Tibial nerve (tissue), 4 donors: ENCODE results near the gene KCNA10. TPM values are rescaled to one million over a fixed set of nuclear protein-coding genes. Genes with fewer than 3 reads are reported as not detected.

Experiments used
- DNase-seq, 2 donors: peaks; one replicate each; pipeline ENCODE4 v3.0.0-alpha.2; 2019; ENCODE audit warnings: low spot score in 2 of 2
- H3K27ac ChIP-seq, 4 donors: fragments of 200-600 bp; sonication (generic) in 3 of 4; one replicate each; pipeline ENCODE4 v1.5.1; 2017 to 2019; ENCODE audit warnings: mild to moderate bottlenecking in 1 of 4
- H3K27me3 ChIP-seq, 2 donors: fragments of 200-600 bp; sonication (generic) in 1 of 2; one replicate each; pipeline versions ENCODE4 v1.5.1 to v1.6.0; 2017 to 2019
- H3K36me3 ChIP-seq, 3 donors: fragments of 200-600 bp; sonication (generic); one replicate each; pipeline ENCODE4 v1.5.1; 2018 to 2019
- H3K4me1 ChIP-seq, 4 donors: fragments of 200-600 bp; sonication (generic) in 3 of 4; one replicate each; pipeline ENCODE4 v1.5.1; 2017 to 2019
- H3K4me3 ChIP-seq, 4 donors: fragments of 200-600 bp; sonication (generic) in 3 of 4; one replicate each; pipeline ENCODE4 v1.5.1; 2017 to 2019; ENCODE audit warnings: mild to moderate bottlenecking in 1 of 4, moderate library complexity in 1 of 4
- H3K9me3 ChIP-seq, 4 donors: fragments of 200-600 bp; sonication (generic) in 3 of 4; one replicate each; pipeline ENCODE4 v1.5.1; 2017 to 2019
- EP300 ChIP-seq, 2 donors: sonication (generic); formaldehyde crosslinking; IDR thresholded peaks; one replicate each; pipeline ENCODE4 v1.6.1; 2017; ENCODE audit warnings: antibody characterized with exemption in 2 of 2, mild to moderate bottlenecking in 1 of 2
- POLR2A ChIP-seq, 2 donors: fragments of 450-650 bp; IDR thresholded peaks; one replicate each; pipeline ENCODE4 v1.6.1; 2017; ENCODE audit warnings: antibody characterized with exemption in 2 of 2, mild to moderate bottlenecking in 2 of 2, moderate library complexity in 2 of 2
- WGBS, 2 donors: methylation state at CpG; one replicate each; pipeline ENCODE4 v1.1.5; 2018; 5-methylcytosine and 5-hydroxymethylcytosine counted together
- total RNA-seq, 4 donors: library from RNA; depleted of rRNA; stranded (reverse); fragments of >200 nt; gene quantifications; one replicate each; pipeline ENCODE4 v1.1.0, GENCODE V29; 2016
- TF ChIP-seq, protein P1 (sequence below), 5 experiments: fragments of 200-600 bp in 3 of 5; fragments of 450-650 bp in 2 of 5; sonication (generic) in 3 of 5; IDR thresholded peaks; one replicate each; pipeline ENCODE4 v1.5.1; 2016 to 2019; ENCODE audit warnings: antibody characterized with exemption in 5 of 5, mild to moderate bottlenecking in 3 of 5, moderate library complexity in 2 of 5

The KCNA10 gene
- total RNA-seq, 4 donors from 2014 or later = not detected

DNA sequence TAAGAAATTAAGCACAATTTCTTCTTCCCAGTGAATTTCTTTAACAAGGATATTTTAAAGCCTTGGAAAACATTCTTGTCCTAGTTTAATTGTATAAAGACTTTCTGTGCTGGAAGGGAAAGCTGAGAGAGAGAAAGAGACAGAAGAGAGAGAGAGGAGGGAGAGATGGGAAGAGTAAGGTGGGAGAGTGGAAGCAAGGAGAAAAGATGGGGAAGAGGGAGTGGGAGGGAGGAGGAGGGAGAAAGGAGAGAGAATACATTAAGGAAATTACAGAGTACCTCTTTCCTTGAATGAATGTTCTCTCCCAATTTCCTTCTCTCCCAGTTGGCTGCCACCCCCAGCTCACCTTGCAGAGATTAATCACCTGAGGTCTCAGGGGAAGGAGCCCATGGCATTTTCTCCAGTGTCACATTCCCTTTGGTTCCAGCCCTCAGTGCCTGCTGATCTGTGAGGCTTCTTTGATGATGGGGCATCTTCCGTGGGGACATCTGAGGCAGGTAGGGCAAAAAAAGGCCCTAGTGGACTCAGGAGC lies 32.4 kb upstream of the KCNA10 start:
- no peak for DNase-seq
- H3K27me3 ChIP-seq = no peaks in the 10 kb centered on the region
- no peak overlapping the region for H3K27ac ChIP-seq
- TF ChIP-seq EP300 (IDR thresholded peaks at IDR 0.05) = no peak
- TF ChIP-seq POLR2A (IDR thresholded peaks at IDR 0.05) = no peak
- WGBS, 2 donors = 73 to 92% methylated on average over 1 of the region's 1 CpG
- no peak overlapping the region for H3K4me3 ChIP-seq
- no peaks in the 10 kb centered on the region for H3K36me3 ChIP-seq
- H3K9me3 ChIP-seq = no peaks in the 10 kb centered on the region
- peaks cover 0 to 15% (median 9%) of the 10 kb centered on the region in 4 donors for H3K4me1 ChIP-seq

DNA sequence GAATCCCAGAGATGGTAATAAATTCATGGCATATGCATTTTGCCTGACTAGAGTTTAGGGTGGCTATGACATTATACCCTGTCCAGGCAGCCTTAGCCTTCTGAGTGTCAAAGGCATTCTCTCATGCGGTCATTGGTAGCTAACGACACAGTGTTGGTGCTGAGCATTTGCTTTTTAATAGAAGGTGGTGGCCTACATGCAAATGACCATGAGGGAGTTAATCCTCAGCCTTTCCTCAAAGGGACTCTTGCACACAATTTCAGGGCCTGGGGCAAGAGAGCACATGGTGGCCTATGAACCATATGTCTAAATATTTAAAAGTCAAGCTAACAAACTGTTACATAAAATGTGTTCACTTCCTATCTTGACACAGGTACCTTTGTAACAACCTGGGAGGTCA lies 30.9 kb upstream of the KCNA10 start:
- 54 to 74% methylated on average over 2 of the region's 2 CpGs for WGBS, 2 donors
- Histone ChIP-seq H3K4me3 (no peak overlapping the region), H3K9me3 (no peaks in the 10 kb centered on the region), H3K4me1 (peaks cover 0 to 2% (median under 1%) of the 10 kb centered on the region in 4 donors), H3K27ac (no peak overlapping the region), H3K27me3 (no peaks in the 10 kb centered on the region), H3K36me3 (no peaks in the 10 kb centered on the region)
- no peak for DNase-seq
- TF ChIP-seq EP300 (IDR thresholded peaks at IDR 0.05) (no peak), POLR2A (IDR thresholded peaks at IDR 0.05) (no peak)
- TF ChIP-seq, protein P1, sequence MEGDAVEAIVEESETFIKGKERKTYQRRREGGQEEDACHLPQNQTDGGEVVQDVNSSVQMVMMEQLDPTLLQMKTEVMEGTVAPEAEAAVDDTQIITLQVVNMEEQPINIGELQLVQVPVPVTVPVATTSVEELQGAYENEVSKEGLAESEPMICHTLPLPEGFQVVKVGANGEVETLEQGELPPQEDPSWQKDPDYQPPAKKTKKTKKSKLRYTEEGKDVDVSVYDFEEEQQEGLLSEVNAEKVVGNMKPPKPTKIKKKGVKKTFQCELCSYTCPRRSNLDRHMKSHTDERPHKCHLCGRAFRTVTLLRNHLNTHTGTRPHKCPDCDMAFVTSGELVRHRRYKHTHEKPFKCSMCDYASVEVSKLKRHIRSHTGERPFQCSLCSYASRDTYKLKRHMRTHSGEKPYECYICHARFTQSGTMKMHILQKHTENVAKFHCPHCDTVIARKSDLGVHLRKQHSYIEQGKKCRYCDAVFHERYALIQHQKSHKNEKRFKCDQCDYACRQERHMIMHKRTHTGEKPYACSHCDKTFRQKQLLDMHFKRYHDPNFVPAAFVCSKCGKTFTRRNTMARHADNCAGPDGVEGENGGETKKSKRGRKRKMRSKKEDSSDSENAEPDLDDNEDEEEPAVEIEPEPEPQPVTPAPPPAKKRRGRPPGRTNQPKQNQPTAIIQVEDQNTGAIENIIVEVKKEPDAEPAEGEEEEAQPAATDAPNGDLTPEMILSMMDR (IDR thresholded peaks at IDR 0.05) = no peak

DNA sequence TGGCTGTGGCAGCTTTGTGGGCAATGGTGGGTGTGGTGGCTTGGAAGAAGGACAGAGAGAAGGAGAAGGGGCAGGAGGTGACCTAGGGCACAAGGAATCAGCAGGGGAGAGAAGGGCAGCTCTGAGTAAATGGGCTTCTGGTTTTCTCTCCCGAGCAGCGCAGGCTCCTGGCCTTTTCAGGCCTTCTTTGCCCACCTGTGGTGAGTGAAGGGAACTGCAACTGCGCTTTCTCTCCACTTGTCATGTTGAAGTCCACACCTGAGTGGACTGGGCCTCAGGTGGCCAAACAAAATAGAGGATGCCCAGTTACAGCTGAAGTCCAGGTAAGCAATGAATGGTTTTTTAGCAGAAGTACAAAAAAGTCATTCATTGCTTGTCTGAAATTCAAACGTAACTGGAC lies 29.4 kb upstream of the KCNA10 start:
- DNase-seq = no peak
- 56 to 58% methylated on average over 4 of the region's 4 CpGs for WGBS, 2 donors
- no peak overlapping the region for H3K27ac ChIP-seq
- no peak overlapping the region for H3K4me3 ChIP-seq
- H3K9me3 ChIP-seq = no peaks in the 10 kb centered on the region
- no peaks in the 10 kb centered on the region for H3K36me3 ChIP-seq
- H3K4me1 ChIP-seq = no peaks in the 10 kb centered on the region
- no peaks in the 10 kb centered on the region for H3K27me3 ChIP-seq
- no peak for TF ChIP-seq POLR2A (IDR thresholded peaks at IDR 0.05)
- TF ChIP-seq, protein P1 (IDR thresholded peaks at IDR 0.05) = peak; percentile 15 to 23 (median 21)
- no peak for TF ChIP-seq EP300 (IDR thresholded peaks at IDR 0.05)

DNA sequence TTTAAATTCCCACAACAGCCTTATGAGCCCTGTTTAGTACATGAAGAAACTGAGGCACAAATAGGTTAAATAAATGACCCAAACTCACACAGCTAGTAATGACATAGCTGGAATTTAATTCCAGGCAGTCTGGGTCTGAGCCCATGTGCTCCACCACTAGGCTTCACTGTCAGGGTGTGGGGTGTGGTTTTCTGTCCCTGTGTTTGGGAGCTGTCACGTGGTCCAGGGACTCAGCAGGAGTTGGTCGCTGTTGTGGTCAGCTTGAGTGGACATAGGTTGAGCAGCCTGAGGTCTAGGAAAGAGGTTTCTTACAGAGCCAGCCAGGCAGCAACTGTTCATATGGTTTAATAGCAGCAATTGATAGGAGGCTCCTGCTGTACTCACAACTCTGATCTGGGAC lies 28.0 kb upstream of the KCNA10 start:
- peaks cover 0 to 2% of the 10 kb centered on the region in 2 donors for H3K27me3 ChIP-seq
- H3K4me1 ChIP-seq = no peaks in the 10 kb centered on the region
- no peak for TF ChIP-seq EP300 (IDR thresholded peaks at IDR 0.05)
- TF ChIP-seq, protein P1 (IDR thresholded peaks at IDR 0.05) = no peak
- TF ChIP-seq POLR2A (IDR thresholded peaks at IDR 0.05) = no peak
- H3K27ac ChIP-seq = no peak overlapping the region
- 50 to 73% methylated on average over 2 of the region's 2 CpGs for WGBS, 2 donors
- H3K4me3 ChIP-seq = no peak overlapping the region
- no peak for DNase-seq
- no peaks in the 10 kb centered on the region for H3K36me3 ChIP-seq
- no peaks in the 10 kb centered on the region for H3K9me3 ChIP-seq

DNA sequence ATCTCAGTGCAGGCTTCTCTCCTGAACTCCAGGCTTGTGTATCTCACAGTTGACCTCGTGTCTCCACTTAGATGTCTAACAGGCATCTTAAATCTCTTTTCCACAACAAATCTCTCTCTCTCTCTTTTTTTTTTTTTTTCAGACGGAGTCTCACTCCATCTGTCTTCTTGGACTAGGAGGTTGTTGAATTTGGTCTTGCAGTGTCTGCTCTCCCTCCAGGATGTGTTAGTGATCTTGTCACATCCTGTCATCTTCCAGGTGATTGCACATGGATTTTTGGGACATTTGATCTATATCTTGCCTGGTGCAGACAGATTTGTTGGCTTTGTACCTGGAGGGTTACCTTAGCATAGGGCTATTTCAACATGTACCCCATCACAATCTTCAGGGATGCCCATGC lies 26.5 kb upstream of the KCNA10 start:
- no peaks in the 10 kb centered on the region for H3K4me1 ChIP-seq
- H3K27me3 ChIP-seq = peaks cover 0 to 2% of the 10 kb centered on the region in 2 donors
- no peak for DNase-seq
- TF ChIP-seq, protein P1 (IDR thresholded peaks at IDR 0.05) = no peak
- TF ChIP-seq POLR2A (IDR thresholded peaks at IDR 0.05) (no peak), EP300 (IDR thresholded peaks at IDR 0.05) (no peak)
- H3K4me3 ChIP-seq = no peak overlapping the region
- 62 to 67% methylated on average over 2 of the region's 2 CpGs for WGBS, 2 donors
- H3K36me3 ChIP-seq = no peaks in the 10 kb centered on the region
- H3K27ac ChIP-seq = no peak overlapping the region
- H3K9me3 ChIP-seq = no peaks in the 10 kb centered on the region

DNA sequence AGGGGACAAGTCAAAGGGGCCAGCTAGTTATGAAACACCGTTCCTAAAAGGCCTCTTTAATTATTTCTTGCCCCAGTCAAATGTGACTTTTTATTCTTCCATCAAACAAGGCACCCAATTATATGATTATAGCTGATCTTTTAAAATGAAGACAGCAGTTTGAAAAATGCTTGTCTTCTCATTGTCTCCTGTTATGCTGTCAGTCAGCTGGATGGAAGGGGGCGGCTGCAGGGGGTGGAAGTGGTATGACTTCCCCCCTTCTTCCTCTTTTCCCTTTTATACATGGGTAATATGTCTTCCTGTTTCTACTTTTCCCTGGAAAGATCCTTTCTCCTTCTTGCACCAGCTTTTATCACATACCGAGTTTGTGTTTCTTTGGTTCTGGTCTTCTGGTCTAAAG lies 25.8 kb upstream of the KCNA10 start:
- 44 to 49% methylated on average over 3 of the region's 3 CpGs for WGBS, 2 donors
- Histone ChIP-seq H3K27me3 (peaks cover 0 to 2% of the 10 kb centered on the region in 2 donors), H3K27ac (no peak overlapping the region), H3K9me3 (no peaks in the 10 kb centered on the region), H3K36me3 (no peaks in the 10 kb centered on the region), H3K4me3 (no peak overlapping the region), H3K4me1 (no peaks in the 10 kb centered on the region)
- TF ChIP-seq POLR2A (IDR thresholded peaks at IDR 0.05) (no peak), EP300 (IDR thresholded peaks at IDR 0.05) (no peak)
- TF ChIP-seq, protein P1 (IDR thresholded peaks at IDR 0.05) = no peak
- no peak for DNase-seq
